GM12875 (cell line): ENCODE data around the gene FBXO15.

ENCODE experiments used
- H3K4me3 ChIP-seq: one replicate; pipeline ENCODE4 v1.5.1; 2011; ENCODE audit warnings: low read depth, low read length, control low read depth
- TF ChIP-seq, protein P1 (sequence below): IDR thresholded peaks from 2 replicates; pipeline ENCODE4 v1.5.1; 2011; ENCODE audit warnings: low read depth, mild to moderate bottlenecking, control low read depth, inconsistent platforms, low read length, moderate library complexity, borderline replicate concordance; ENCODE audit not compliant: insufficient read depth

FBXO15 gene

DNA sequence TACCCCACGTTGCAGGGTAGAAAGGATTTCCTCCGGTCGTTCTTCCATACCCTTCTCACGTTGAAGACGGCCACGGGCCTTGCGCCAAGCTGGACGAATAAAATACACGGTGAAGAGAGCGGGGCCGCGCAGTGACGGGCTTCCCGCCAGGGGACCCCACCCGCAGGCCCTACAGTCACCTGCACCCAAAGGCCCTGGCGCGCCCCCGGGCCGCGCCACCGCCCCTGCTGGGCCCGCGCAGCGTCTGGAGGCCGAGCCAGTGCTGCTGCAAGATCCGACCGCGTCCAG lies 199 bp downstream of the FBXO15 start:
- TF ChIP-seq, protein P1, sequence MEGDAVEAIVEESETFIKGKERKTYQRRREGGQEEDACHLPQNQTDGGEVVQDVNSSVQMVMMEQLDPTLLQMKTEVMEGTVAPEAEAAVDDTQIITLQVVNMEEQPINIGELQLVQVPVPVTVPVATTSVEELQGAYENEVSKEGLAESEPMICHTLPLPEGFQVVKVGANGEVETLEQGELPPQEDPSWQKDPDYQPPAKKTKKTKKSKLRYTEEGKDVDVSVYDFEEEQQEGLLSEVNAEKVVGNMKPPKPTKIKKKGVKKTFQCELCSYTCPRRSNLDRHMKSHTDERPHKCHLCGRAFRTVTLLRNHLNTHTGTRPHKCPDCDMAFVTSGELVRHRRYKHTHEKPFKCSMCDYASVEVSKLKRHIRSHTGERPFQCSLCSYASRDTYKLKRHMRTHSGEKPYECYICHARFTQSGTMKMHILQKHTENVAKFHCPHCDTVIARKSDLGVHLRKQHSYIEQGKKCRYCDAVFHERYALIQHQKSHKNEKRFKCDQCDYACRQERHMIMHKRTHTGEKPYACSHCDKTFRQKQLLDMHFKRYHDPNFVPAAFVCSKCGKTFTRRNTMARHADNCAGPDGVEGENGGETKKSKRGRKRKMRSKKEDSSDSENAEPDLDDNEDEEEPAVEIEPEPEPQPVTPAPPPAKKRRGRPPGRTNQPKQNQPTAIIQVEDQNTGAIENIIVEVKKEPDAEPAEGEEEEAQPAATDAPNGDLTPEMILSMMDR, result peak; percentile 4; the same call in 1 of the 2 replicates
- peak overlapping the region; percentile 62 for H3K4me3 ChIP-seq

DNA sequence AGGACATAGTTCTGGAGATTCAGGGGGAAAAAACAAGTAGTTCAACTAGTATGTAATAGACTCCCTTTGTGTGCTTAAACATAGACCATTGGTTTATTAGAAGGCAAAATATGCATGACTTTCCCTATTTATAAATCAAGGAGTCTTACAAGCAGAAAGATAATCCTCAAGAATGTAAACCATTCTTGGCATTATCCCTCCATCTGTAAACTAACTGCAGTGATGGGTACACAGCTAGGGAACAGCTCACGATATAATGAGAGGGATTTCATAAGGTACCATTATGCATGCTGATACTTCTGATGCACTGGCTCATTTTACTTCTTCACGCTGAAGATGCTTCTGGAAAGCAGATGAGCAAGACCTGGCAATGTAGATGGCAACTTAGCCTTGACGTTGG lies 878 bp downstream of the FBXO15 start:
- TF ChIP-seq, protein P1, result no peak
- no peak overlapping the region for H3K4me3 ChIP-seq

DNA sequence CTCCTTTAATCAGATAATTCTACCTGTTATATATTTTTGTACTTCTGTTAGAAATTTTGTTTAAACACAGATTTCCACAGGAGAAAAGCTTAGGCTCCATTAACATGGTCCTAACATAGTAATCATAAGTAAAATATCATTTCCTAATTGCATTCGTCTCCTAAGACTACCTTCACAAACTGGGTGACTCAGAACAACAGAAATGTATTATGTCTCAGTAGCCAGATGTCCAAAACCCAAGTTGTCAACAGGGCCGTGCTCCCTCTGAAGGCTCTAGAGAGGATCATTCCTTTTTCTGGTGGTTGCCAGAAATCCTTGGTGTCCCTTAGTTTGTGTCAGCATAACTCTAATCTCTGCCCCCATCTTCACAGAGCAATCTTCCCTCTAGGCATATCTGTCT lies 5.4 kb downstream of the FBXO15 start:
- TF ChIP-seq, protein P1, result no peak
- H3K4me3 ChIP-seq, result no peak overlapping the region

DNA sequence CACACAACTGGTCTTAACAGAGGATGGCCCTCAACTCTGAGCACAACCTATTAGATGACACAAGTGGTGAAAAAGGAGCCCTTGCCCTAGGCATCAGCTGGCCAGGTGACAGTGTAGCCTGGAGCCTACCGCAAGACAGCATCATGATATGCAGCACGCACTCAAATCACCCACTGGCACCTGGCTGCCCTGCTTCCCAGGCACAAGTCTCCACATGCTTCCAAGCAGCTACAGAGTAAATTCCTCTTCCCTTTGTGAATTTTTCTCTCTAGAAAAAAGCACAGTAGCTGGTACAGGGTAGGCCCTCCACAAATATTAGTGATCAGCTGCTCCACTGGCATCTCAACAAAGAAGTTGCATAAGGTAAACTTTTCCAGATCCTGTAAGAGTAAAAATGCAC lies 6.0 kb downstream of the FBXO15 start:
- H3K4me3 ChIP-seq, result no peak overlapping the region
- TF ChIP-seq, protein P1, result no peak

DNA sequence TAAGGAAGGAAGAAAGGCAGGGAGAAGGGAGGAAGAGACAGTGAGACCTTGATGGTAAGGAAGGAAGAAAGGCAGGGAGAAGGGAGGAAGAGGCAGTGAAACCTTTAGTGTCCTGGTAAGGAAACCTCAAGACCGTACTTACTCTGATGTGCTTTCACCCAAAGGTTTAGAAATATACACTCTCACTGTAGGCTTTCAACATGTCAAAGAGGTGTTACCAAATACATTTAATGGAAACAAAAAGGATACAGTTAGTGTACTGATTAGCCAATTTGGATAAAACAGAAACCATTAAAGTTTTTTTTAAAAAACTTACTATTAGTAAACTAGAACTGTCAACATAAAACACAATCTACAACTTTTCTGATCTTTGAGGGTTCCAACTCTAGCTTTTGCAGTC lies 7.1 kb downstream of the FBXO15 start:
- TF ChIP-seq, protein P1, result no peak
- H3K4me3 ChIP-seq, result no peak overlapping the region

DNA sequence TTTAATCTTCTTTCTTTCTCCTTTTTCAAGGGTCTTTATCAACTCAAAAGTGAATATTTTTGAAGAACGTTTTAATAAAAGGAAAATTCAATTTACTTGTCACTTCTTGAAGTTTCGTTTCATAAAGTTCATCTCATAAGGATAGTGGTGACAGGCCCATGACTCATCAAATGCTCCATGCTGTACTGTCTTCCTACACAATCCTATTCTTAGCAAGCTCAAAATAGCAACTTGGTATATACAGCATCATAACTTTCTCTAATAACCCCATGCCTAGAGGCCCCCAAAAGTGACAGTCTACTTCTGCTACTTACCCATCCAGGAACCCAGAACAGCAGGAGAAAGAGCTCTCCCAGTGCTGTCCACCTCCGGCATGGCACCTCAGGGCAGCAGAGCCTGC lies 7.7 kb downstream of the FBXO15 start:
- no peak overlapping the region for H3K4me3 ChIP-seq

DNA sequence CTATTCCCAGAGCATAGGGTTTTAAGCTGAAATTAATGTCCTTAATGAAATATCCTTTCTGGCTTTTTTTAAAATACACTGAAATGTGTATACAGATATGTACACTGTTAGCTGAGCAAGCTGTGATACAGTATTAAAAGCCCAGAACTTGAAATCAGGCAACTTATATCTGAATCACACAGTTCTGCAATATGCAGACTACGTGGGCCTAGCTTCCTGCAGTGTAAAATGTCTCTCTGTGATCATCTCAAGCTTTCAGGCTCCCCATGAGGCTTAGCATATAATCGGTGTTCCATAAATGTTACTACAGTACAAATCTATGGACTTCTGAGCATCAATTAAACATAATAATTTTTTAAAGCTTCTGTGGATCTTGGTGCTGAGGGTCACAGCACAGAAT lies 8.2 kb downstream of the FBXO15 start:
- TF ChIP-seq, protein P1, result no peak
- no peak overlapping the region for H3K4me3 ChIP-seq

More for the DNA sequence above, 7.7 kb downstream of the FBXO15 start:
- TF ChIP-seq, protein P1, result no peak
